ENCODE data around the gene MRPL43. TPM values are rescaled to one million over a fixed set of nuclear protein-coding genes. Genes with fewer than 3 reads are reported as not detected.

Gene MRPL43
- polyA plus RNA-seq, 1 experiment: 123 TPM

- no peak for TF ChIP-seq CTCF (IDR thresholded peaks at IDR 0.05; ENCODE audit: insufficient read depth, low read depth, low read length)
- no peaks in the 10 kb centered on the region for H3K27me3 ChIP-seq (ENCODE audit: control insufficient read depth, insufficient read depth, low read length)
- no peak overlapping the region for H3K4me3 ChIP-seq (ENCODE audit: low read depth, low read length)
- POLR2A ChIA-PET: interaction anchor here (0.6 kb wide), 1 partner anchor 57 kb away, joined by 30 read pairs; no protein-coding TSS in a partner anchor
- no peak for DNase-seq (ENCODE audit: low read depth)
- H3K36me3 ChIP-seq (ENCODE audit: control insufficient read depth, insufficient read depth, low read length): 0 out of 2 replicates have a peak, but pooled peaks cover 2% of the 10 kb centered on the region
- CTCF ChIA-PET: interaction anchor here (1.2 to 4.2 kb wide), 6 partner anchors 9 to 49 kb away, joined by 3 to 22 read pairs (median 5); no protein-coding TSS in a partner anchor
These were observed 21.5 kb downstream of the MRPL43 start for GRCh38 chr10:100965820-100966219.

- Histone ChIP-seq H3K4me3 (ENCODE audit: low read depth, low read length) (no peak overlapping the region), H3K36me3 (ENCODE audit: control insufficient read depth, insufficient read depth, low read length) (0 out of 2 replicates have a peak, but pooled peaks cover 2% of the 10 kb centered on the region), H3K27me3 (ENCODE audit: control insufficient read depth, insufficient read depth, low read length) (no peaks in the 10 kb centered on the region)
- POLR2A ChIA-PET: no interaction called here
- DNase-seq (ENCODE audit: low read depth): no peak
- no peak for TF ChIP-seq CTCF (IDR thresholded peaks at IDR 0.05; ENCODE audit: insufficient read depth, low read depth, low read length)
- CTCF ChIA-PET: interaction anchor here (0.9 to 4.2 kb wide), 2 partner anchors 10 to 51 kb away, joined by 3 to 22 read pairs; no protein-coding TSS in a partner anchor
These were observed 23.5 kb downstream of the MRPL43 start for GRCh38 chr10:100963826-100964225.

GRCh38 chr10:100962351-100963080, 24.8 kb downstream of the MRPL43 start:
- Histone ChIP-seq H3K36me3 (ENCODE audit: control insufficient read depth, insufficient read depth, low read length) (peaks cover 5% of the 10 kb centered on the region; the same call in 1 of the 2 replicates), H3K4me3 (ENCODE audit: low read depth, low read length) (no peak overlapping the region), H3K27me3 (ENCODE audit: control insufficient read depth, insufficient read depth, low read length) (no peaks in the 10 kb centered on the region)
- DNase-seq (ENCODE audit: low read depth): no peak
- TF ChIP-seq CTCF (IDR thresholded peaks at IDR 0.05; ENCODE audit: insufficient read depth, low read depth, low read length): no peak
- ChIA-PET POLR2A (no interaction called here), CTCF (interaction anchor here (0.6 to 2.4 kb wide), 2 partner anchors 52 to 299 kb away, joined by 3 to 10 read pairs; no protein-coding TSS in a partner anchor)

- CTCF ChIA-PET: no interaction called here
- TF ChIP-seq CTCF (IDR thresholded peaks at IDR 0.05; ENCODE audit: insufficient read depth, low read depth, low read length): no peak
These were observed 27.0 kb downstream of the MRPL43 start for GRCh38 chr10:100960251-100960650.

GRCh38 chr10:100948916-100949315, 38.4 kb downstream of the MRPL43 start:
- DNase-seq (ENCODE audit: low read depth): no peak
- H3K4me3 ChIP-seq (ENCODE audit: low read depth, low read length): no peak overlapping the region
- ChIA-PET CTCF (interaction anchor here (0.6 to 1.8 kb wide), 3 partner anchors 20 to 265 kb away, joined by 3 to 7 read pairs (median 4); partner anchors contain the start of gene SEMA4G), POLR2A (no interaction called here)
- no peak for TF ChIP-seq CTCF (IDR thresholded peaks at IDR 0.05; ENCODE audit: insufficient read depth, low read depth, low read length)
- no peaks in the 10 kb centered on the region for H3K27me3 ChIP-seq (ENCODE audit: control insufficient read depth, insufficient read depth, low read length)
- peaks cover 8% of the 10 kb centered on the region for H3K36me3 ChIP-seq (ENCODE audit: control insufficient read depth, insufficient read depth, low read length)

More at GRCh38 chr10:100960251-100960650, 27.0 kb downstream of the MRPL43 start:
- DNase-seq (ENCODE audit: low read depth): no peak
- POLR2A ChIA-PET: no interaction called here
- Histone ChIP-seq H3K27me3 (ENCODE audit: control insufficient read depth, insufficient read depth, low read length) (no peaks in the 10 kb centered on the region), H3K36me3 (ENCODE audit: control insufficient read depth, insufficient read depth, low read length) (peaks cover 4% of the 10 kb centered on the region; the same call in 1 of the 2 replicates), H3K4me3 (ENCODE audit: low read depth, low read length) (no peak overlapping the region)
